ENCODE data around the gene SLC38A4.
"Not testable (repeated sequence)": the region's sequence is repeated elsewhere in the genome, so short reads cannot be mapped to it uniquely, and the experiment has no call there.

The SLC38A4 gene

GRCh38 chr12:46825591-46826414, at the start of gene SLC38A4:
SLC38A4 (minus strand) TSS chr12:46825997; CDS start chr12:46793071, 32,926 bp downstream.
- Mint-ChIP-seq H3K4me3 (no peak within 1 kb of the TSS), H3K27ac (no peak within 1 kb of the TSS), H3K36me3 (ENCODE audit: low read depth) (no peaks in the 10 kb centered on the region), H3K27me3 (peaks cover 46% of the 10 kb centered on the region), H3K4me1 (ENCODE audit: low read depth) (peaks cover 6% of the 10 kb centered on the region), H3K9me3 (no peaks in the 10 kb centered on the region)
- intact Hi-C loops (cut with micrococcal nuclease), result no loop called here

GRCh38 chr12:46875095-46875494, 49.3 kb upstream of the SLC38A4 start:
- no peaks in the 10 kb centered on the region for H3K36me3 Mint-ChIP-seq (ENCODE audit: low read depth)
- H3K27me3 Mint-ChIP-seq, result peaks cover 1% of the 10 kb centered on the region
- H3K9me3 Mint-ChIP-seq, result peaks cover 49% of the 10 kb centered on the region
- no peak overlapping the region for H3K4me3 Mint-ChIP-seq
- H3K4me1 Mint-ChIP-seq (ENCODE audit: low read depth), result no peaks in the 10 kb centered on the region
- intact Hi-C loops (cut with micrococcal nuclease), result no loop called here
- no peak overlapping the region for H3K27ac Mint-ChIP-seq

GRCh38 chr12:46874642-46875041, 48.8 kb upstream of the SLC38A4 start:
- H3K4me3 Mint-ChIP-seq, result no peak overlapping the region
- no peaks in the 10 kb centered on the region for H3K36me3 Mint-ChIP-seq (ENCODE audit: low read depth)
- H3K4me1 Mint-ChIP-seq (ENCODE audit: low read depth), result no peaks in the 10 kb centered on the region
- H3K27ac Mint-ChIP-seq, result no peak overlapping the region
- intact Hi-C loops (cut with micrococcal nuclease), result no loop called here
- H3K9me3 Mint-ChIP-seq, result peaks cover 49% of the 10 kb centered on the region
- H3K27me3 Mint-ChIP-seq, result peaks cover 1% of the 10 kb centered on the region

GRCh38 chr12:46872135-46872534, 46.3 kb upstream of the SLC38A4 start:
- no peak overlapping the region for H3K27ac Mint-ChIP-seq
- H3K4me1 Mint-ChIP-seq (ENCODE audit: low read depth), result no peaks in the 10 kb centered on the region
- no peaks in the 10 kb centered on the region for H3K27me3 Mint-ChIP-seq
- no peak overlapping the region for H3K4me3 Mint-ChIP-seq
- H3K36me3 Mint-ChIP-seq (ENCODE audit: low read depth), result no peaks in the 10 kb centered on the region
- H3K9me3 Mint-ChIP-seq, result peaks cover 25% of the 10 kb centered on the region
- intact Hi-C loops (cut with micrococcal nuclease), result no loop called here

- no peak overlapping the region for H3K27ac Mint-ChIP-seq
- no peaks in the 10 kb centered on the region for H3K27me3 Mint-ChIP-seq
- H3K4me3 Mint-ChIP-seq, result no peak overlapping the region
- H3K36me3 Mint-ChIP-seq (ENCODE audit: low read depth), result no peaks in the 10 kb centered on the region
- intact Hi-C loops (cut with micrococcal nuclease), result no loop called here
- peaks cover 57% of the 10 kb centered on the region for H3K9me3 Mint-ChIP-seq
- H3K4me1 Mint-ChIP-seq (ENCODE audit: low read depth), result no peaks in the 10 kb centered on the region
These were observed 39.5 kb upstream of the SLC38A4 start for GRCh38 chr12:46865311-46865710.

GRCh38 chr12:46858368-46858767, 32.6 kb upstream of the SLC38A4 start:
- Mint-ChIP-seq H3K9me3 (peaks cover 53% of the 10 kb centered on the region), H3K36me3 (ENCODE audit: low read depth) (no peaks in the 10 kb centered on the region), H3K27me3 (no peaks in the 10 kb centered on the region)

GRCh38 chr12:46857486-46857885, 31.7 kb upstream of the SLC38A4 start:
- H3K9me3 Mint-ChIP-seq, result peaks cover 44% of the 10 kb centered on the region
- H3K4me3 Mint-ChIP-seq, result no peak overlapping the region
- no peaks in the 10 kb centered on the region for H3K27me3 Mint-ChIP-seq
- H3K4me1 Mint-ChIP-seq (ENCODE audit: low read depth), result no peaks in the 10 kb centered on the region
- intact Hi-C loops (cut with micrococcal nuclease), result no loop called here
- H3K27ac Mint-ChIP-seq, result no peak overlapping the region
- H3K36me3 Mint-ChIP-seq (ENCODE audit: low read depth), result no peaks in the 10 kb centered on the region

More at GRCh38 chr12:46858368-46858767, 32.6 kb upstream of the SLC38A4 start:
- no peaks in the 10 kb centered on the region for H3K4me1 Mint-ChIP-seq (ENCODE audit: low read depth)
- H3K4me3 Mint-ChIP-seq, result no peak overlapping the region
- intact Hi-C loops (cut with micrococcal nuclease), result no loop called here
- H3K27ac Mint-ChIP-seq, result no peak overlapping the region

GRCh38 chr12:46855760-46856159, 30.0 kb upstream of the SLC38A4 start:
- H3K4me3 Mint-ChIP-seq, result no peak overlapping the region
- intact Hi-C loops (cut with micrococcal nuclease), result no loop called here
- no peaks in the 10 kb centered on the region for H3K36me3 Mint-ChIP-seq (ENCODE audit: low read depth)
- no peaks in the 10 kb centered on the region for H3K27me3 Mint-ChIP-seq
- peaks cover 28% of the 10 kb centered on the region for H3K9me3 Mint-ChIP-seq
- H3K4me1 Mint-ChIP-seq (ENCODE audit: low read depth), result no peaks in the 10 kb centered on the region
- H3K27ac Mint-ChIP-seq, result no peak overlapping the region

GRCh38 chr12:46854188-46854587, 28.4 kb upstream of the SLC38A4 start:
- H3K36me3 Mint-ChIP-seq (ENCODE audit: low read depth); intact Hi-C loops (cut with micrococcal nuclease); H3K4me1 Mint-ChIP-seq (ENCODE audit: low read depth); H3K27me3 Mint-ChIP-seq; H3K27ac Mint-ChIP-seq; H3K4me3 Mint-ChIP-seq: not testable (repeated sequence)
- H3K9me3 Mint-ChIP-seq, result peaks cover 37% of the 10 kb centered on the region

GRCh38 chr12:46848792-46849191, 23.0 kb upstream of the SLC38A4 start:
- H3K36me3 Mint-ChIP-seq (ENCODE audit: low read depth); intact Hi-C loops (cut with micrococcal nuclease); H3K27ac Mint-ChIP-seq; H3K4me1 Mint-ChIP-seq (ENCODE audit: low read depth); H3K27me3 Mint-ChIP-seq; H3K4me3 Mint-ChIP-seq: not testable (repeated sequence)
- peaks cover 32% of the 10 kb centered on the region for H3K9me3 Mint-ChIP-seq

GRCh38 chr12:46847001-46847400, 21.2 kb upstream of the SLC38A4 start:
- Mint-ChIP-seq H3K27ac (no peak overlapping the region), H3K9me3 (peaks cover 32% of the 10 kb centered on the region), H3K4me1 (ENCODE audit: low read depth) (no peaks in the 10 kb centered on the region), H3K27me3 (peaks cover 2% of the 10 kb centered on the region), H3K4me3 (no peak overlapping the region), H3K36me3 (ENCODE audit: low read depth) (no peaks in the 10 kb centered on the region)
- intact Hi-C loops (cut with micrococcal nuclease), result no loop called here

GRCh38 chr12:46843811-46844210, 18.0 kb upstream of the SLC38A4 start:
- peaks cover 10% of the 10 kb centered on the region for H3K9me3 Mint-ChIP-seq
- H3K4me3 Mint-ChIP-seq, result no peak overlapping the region
- H3K36me3 Mint-ChIP-seq (ENCODE audit: low read depth), result no peaks in the 10 kb centered on the region
- no peaks in the 10 kb centered on the region for H3K27me3 Mint-ChIP-seq
- no peaks in the 10 kb centered on the region for H3K4me1 Mint-ChIP-seq (ENCODE audit: low read depth)
- H3K27ac Mint-ChIP-seq, result no peak overlapping the region
- intact Hi-C loops (cut with micrococcal nuclease), result no loop called here

GRCh38 chr12:46841891-46842290, 16.1 kb upstream of the SLC38A4 start:
- Mint-ChIP-seq H3K27ac (no peak overlapping the region), H3K9me3 (peaks cover 2% of the 10 kb centered on the region), H3K27me3 (no peaks in the 10 kb centered on the region), H3K4me1 (ENCODE audit: low read depth) (no peaks in the 10 kb centered on the region), H3K4me3 (no peak overlapping the region), H3K36me3 (ENCODE audit: low read depth) (no peaks in the 10 kb centered on the region)
- intact Hi-C loops (cut with micrococcal nuclease), result no loop called here

GRCh38 chr12:46839964-46840363, 14.2 kb upstream of the SLC38A4 start:
- H3K27me3 Mint-ChIP-seq, result no peaks in the 10 kb centered on the region
- peaks cover 6% of the 10 kb centered on the region for H3K9me3 Mint-ChIP-seq
- intact Hi-C loops (cut with micrococcal nuclease), result no loop called here
- H3K27ac Mint-ChIP-seq, result no peak overlapping the region
- H3K4me1 Mint-ChIP-seq (ENCODE audit: low read depth), result no peaks in the 10 kb centered on the region
- H3K36me3 Mint-ChIP-seq (ENCODE audit: low read depth), result no peaks in the 10 kb centered on the region
- H3K4me3 Mint-ChIP-seq, result no peak overlapping the region

- Mint-ChIP-seq H3K27me3 (no peaks in the 10 kb centered on the region), H3K4me3 (no peak overlapping the region), H3K36me3 (ENCODE audit: low read depth) (no peaks in the 10 kb centered on the region), H3K9me3 (peaks cover 6% of the 10 kb centered on the region), H3K4me1 (ENCODE audit: low read depth) (no peaks in the 10 kb centered on the region), H3K27ac (no peak overlapping the region)
- intact Hi-C loops (cut with micrococcal nuclease), result no loop called here
These were observed 13.4 kb upstream of the SLC38A4 start for GRCh38 chr12:46839232-46839631.

All from dendritic cell treated with granulocyte-macrophage colony-stimulating factor and Interleukin-4, amounts not matched to agents 40 ng/mL and 50 ng/mL, for 4 days (primary cell).